Smooth muscle cell (in vitro differentiated cells): ENCODE measurements around the gene ATP13A4. TPM values are rescaled to one million over a fixed set of nuclear protein-coding genes. Genes with fewer than 3 reads are reported as not detected.

Source experiments
- DNase-seq: peaks from one replicate; lab custom pipeline; 2025; ENCODE audit not compliant: unreplicated experiment; lab: John Stamatoyannopoulos, UW
- H2AFZ ChIP-seq: fragments of 200-600 bp; sonication (generic); 2 replicates; pipeline ENCODE4 v1.6.0; 2016; ENCODE audit warnings: antibody characterized with exemption, low read depth, mild to moderate bottlenecking
- H3F3A ChIP-seq: fragments of 200-600 bp; sonication (generic); 2 replicates; pipeline ENCODE4 v1.6.0; 2017; ENCODE audit warnings: antibody characterized with exemption, low read depth
- H3K27ac ChIP-seq: fragments of 200-600 bp; sonication (generic); 2 replicates; pipeline ENCODE4 v1.5.1; 2016; ENCODE audit warnings: low read depth, mild to moderate bottlenecking
- H3K27me3 ChIP-seq: fragments of 200-600 bp; sonication (generic); 2 replicates; pipeline ENCODE4 v1.6.1; 2016; ENCODE audit warnings: low read depth, mild to moderate bottlenecking
- H3K36me3 ChIP-seq: fragments of 200-600 bp; sonication (generic); 2 replicates; pipeline ENCODE4 v1.5.1; 2016; ENCODE audit warnings: low read depth
- H3K4me1 ChIP-seq: fragments of 200-600 bp; sonication (generic); 2 replicates; pipeline ENCODE4 v1.5.1; 2016; ENCODE audit warnings: low read depth
- H3K4me2 ChIP-seq: fragments of 200-600 bp; sonication (generic); 2 replicates; pipeline ENCODE4 v1.6.0; 2016; ENCODE audit warnings: mild to moderate bottlenecking
- H3K4me3 ChIP-seq: fragments of 200-600 bp; sonication (generic); 2 replicates; pipeline ENCODE4 v1.5.1; 2016; ENCODE audit warnings: mild to moderate bottlenecking
- H3K79me2 ChIP-seq: fragments of 200-600 bp; sonication (generic); 2 replicates; pipeline ENCODE4 v1.6.0; 2016; ENCODE audit warnings: low read depth, mild to moderate bottlenecking
- H3K9ac ChIP-seq: fragments of 200-600 bp; sonication (generic); 2 replicates; pipeline ENCODE4 v1.6.0; 2016; ENCODE audit warnings: low read depth
- H3K9me3 ChIP-seq: fragments of 200-600 bp; sonication (generic); replicated peaks from 2 replicates; pipeline ENCODE4 v1.5.1; 2016; ENCODE audit warnings: low read depth
- H4K20me1 ChIP-seq: fragments of 200-600 bp; sonication (generic); 2 replicates; pipeline ENCODE4 v1.6.0; 2016; ENCODE audit warnings: low read depth
- WGBS: methylation state at CpG from one replicate; pipeline ENCODE4 v1.1.7; 2016; ENCODE audit warnings: low lambda C conversion rate; 5-methylcytosine and 5-hydroxymethylcytosine counted together
- polyA plus RNA-seq: library from polyadenylated mRNA; unstranded; fragments of >200 nt; fragmentation: Nextera tagmentation; extraction: Ambion mirVana; gene quantifications from 2 replicates; pipeline ENCODE4 v1.2.1, GENCODE V29; 2016
- total RNA-seq: library from RNA; depleted of rRNA; stranded (reverse); fragments of >200 nt; gene quantifications from 2 replicates; pipeline ENCODE4 v1.2.3, GENCODE V29; 2014
- TF ChIP-seq, protein P1 (sequence below): fragments of 200-600 bp; sonication (generic); IDR thresholded peaks from 2 replicates; pipeline ENCODE4 v1.5.1; 2017; ENCODE audit warnings: borderline replicate concordance, mild to moderate bottlenecking, antibody characterized with exemption; ENCODE audit not compliant: insufficient read depth, poor library complexity, severe bottlenecking

ATP13A4 gene
- total and polyA plus RNA-seq, 2 experiments from 2014 or later = 0.27 to 0.50 TPM

DNA sequence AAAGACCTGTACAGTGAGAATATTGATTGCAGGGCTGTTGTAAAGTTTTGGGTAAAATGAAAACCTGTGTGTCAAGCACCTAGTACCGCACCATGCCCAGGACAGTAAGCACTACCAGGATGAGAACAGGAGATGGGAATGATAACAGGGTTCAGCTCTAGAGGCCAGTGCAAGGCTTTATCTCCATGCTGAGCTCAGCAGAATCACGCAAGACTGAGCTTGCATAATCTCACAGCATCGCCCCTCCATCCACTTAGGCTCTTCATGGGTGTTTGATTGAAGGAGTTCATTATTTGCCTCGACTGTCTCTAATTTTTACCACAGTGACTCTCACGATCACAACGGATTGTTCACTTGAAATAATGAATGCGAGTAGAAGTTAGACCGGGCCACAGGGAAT, 179.1 kb downstream of the ATP13A4 start:
- 90% methylated on average over 8 of the region's 8 CpGs for WGBS

DNA sequence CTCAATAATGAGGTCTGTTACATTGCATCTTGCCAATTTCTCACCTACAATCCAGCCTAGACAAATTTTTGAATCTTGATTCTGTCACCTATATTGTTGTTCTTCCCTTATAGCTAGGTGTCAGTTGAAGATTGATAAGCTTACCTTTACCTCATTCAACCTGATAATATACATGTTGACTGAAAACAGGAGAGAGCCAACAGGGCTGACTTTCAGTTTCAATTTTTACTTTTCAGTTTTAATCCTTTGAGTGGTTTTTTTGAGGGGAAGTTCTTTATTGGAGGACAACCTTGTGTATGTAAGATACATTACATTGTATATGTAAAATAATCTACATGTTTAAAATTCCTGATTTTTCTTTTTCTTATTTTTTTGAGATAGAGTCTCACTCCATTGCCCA, 181.9 kb downstream of the ATP13A4 start:
- TF ChIP-seq, protein P1, sequence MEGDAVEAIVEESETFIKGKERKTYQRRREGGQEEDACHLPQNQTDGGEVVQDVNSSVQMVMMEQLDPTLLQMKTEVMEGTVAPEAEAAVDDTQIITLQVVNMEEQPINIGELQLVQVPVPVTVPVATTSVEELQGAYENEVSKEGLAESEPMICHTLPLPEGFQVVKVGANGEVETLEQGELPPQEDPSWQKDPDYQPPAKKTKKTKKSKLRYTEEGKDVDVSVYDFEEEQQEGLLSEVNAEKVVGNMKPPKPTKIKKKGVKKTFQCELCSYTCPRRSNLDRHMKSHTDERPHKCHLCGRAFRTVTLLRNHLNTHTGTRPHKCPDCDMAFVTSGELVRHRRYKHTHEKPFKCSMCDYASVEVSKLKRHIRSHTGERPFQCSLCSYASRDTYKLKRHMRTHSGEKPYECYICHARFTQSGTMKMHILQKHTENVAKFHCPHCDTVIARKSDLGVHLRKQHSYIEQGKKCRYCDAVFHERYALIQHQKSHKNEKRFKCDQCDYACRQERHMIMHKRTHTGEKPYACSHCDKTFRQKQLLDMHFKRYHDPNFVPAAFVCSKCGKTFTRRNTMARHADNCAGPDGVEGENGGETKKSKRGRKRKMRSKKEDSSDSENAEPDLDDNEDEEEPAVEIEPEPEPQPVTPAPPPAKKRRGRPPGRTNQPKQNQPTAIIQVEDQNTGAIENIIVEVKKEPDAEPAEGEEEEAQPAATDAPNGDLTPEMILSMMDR = no peak
- Histone ChIP-seq H3F3A (no peaks in the 10 kb centered on the region), H3K36me3 (no peaks in the 10 kb centered on the region), H3K9me3 (no peaks in the 10 kb centered on the region), H3K4me3 (no peak overlapping the region), H3K79me2 (no peaks in the 10 kb centered on the region), H2AFZ (no peak overlapping the region), H3K9ac (no peak overlapping the region), H4K20me1 (no peaks in the 10 kb centered on the region), H3K4me1 (no peaks in the 10 kb centered on the region), H3K27me3 (no peaks in the 10 kb centered on the region), H3K4me2 (no peak overlapping the region), H3K27ac (no peak overlapping the region)
- no peak for DNase-seq

More for the DNA sequence above, 179.1 kb downstream of the ATP13A4 start:
- H3K27me3 ChIP-seq = no peaks in the 10 kb centered on the region
- H3F3A ChIP-seq = no peaks in the 10 kb centered on the region
- no peak overlapping the region for H2AFZ ChIP-seq
- no peaks in the 10 kb centered on the region for H3K79me2 ChIP-seq
- H3K36me3 ChIP-seq = no peaks in the 10 kb centered on the region
- H3K9ac ChIP-seq = no peak overlapping the region
- no peak for DNase-seq
- H3K4me2 ChIP-seq = no peak overlapping the region
- H3K9me3 ChIP-seq = no peaks in the 10 kb centered on the region
- no peaks in the 10 kb centered on the region for H3K4me1 ChIP-seq
- TF ChIP-seq, protein P1 = no peak
- H3K4me3 ChIP-seq = no peak overlapping the region
- no peak overlapping the region for H3K27ac ChIP-seq
- H4K20me1 ChIP-seq = no peaks in the 10 kb centered on the region

DNA sequence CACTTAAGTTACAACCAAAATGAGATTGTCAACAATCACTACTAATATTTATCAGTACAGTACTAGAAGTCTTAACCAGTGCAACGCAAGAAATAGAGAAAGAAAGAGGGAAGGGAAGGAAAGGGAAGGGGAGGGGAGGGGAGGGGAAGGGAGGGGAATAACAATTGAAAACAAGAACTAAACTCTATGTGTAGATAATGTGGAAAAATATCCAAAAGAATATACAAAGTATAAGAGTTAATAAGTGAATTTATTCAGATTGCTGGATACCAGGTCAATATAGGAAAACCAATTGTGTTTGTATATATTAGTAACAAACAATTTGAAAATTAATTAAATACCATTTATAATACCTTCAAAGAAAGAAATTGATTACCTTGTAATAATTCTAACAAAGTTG, 186.8 kb downstream of the ATP13A4 start:
- TF ChIP-seq, protein P1 = no peak
- Histone ChIP-seq H3K79me2 (no peaks in the 10 kb centered on the region), H3K9ac (no peak overlapping the region), H3K27ac (no peak overlapping the region), H3K36me3 (no peaks in the 10 kb centered on the region), H3F3A (no peaks in the 10 kb centered on the region), H3K9me3 (no peaks in the 10 kb centered on the region), H3K4me2 (no peak overlapping the region), H4K20me1 (no peaks in the 10 kb centered on the region), H3K4me1 (no peaks in the 10 kb centered on the region), H3K4me3 (no peak overlapping the region), H2AFZ (no peak overlapping the region), H3K27me3 (no peaks in the 10 kb centered on the region)
- 60% methylated on average over 1 of the region's 1 CpG for WGBS
- no peak for DNase-seq

DNA sequence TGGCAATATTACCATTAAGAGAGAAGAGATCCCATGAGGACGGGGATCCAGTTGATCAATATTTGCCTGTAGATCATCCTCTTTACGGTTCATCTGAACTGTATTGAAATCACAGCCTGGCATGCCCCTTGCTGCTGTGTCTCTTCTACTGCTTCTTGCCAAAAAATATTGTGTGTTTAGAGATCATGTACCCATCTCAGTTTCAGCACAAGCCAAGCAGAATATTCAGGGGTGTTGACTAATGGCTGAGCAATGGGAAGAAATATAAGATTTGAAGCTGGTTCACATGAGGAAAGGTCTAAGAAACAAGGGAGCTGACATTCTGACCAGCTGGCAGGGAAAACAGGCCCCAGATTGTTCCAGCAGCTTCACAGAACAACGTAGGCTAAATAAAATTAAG, 197.4 kb downstream of the ATP13A4 start:
- 87% methylated on average over 3 of the region's 3 CpGs for WGBS
- Histone ChIP-seq H3K4me3 (no peak overlapping the region), H4K20me1 (no peaks in the 10 kb centered on the region), H3K9ac (no peak overlapping the region), H3K4me2 (no peak overlapping the region), H2AFZ (no peak overlapping the region), H3K27ac (no peak overlapping the region), H3K9me3 (no peaks in the 10 kb centered on the region), H3K36me3 (no peaks in the 10 kb centered on the region), H3K79me2 (no peaks in the 10 kb centered on the region), H3K4me1 (no peaks in the 10 kb centered on the region), H3F3A (no peaks in the 10 kb centered on the region), H3K27me3 (peaks cover 3% of the 10 kb centered on the region)
- DNase-seq = no peak
- TF ChIP-seq, protein P1 = no peak
